Uterus (tissue), 2 donors: ENCODE results near the gene PLXNA4.

Experiments used
- POLR2A ChIP-seq, 2 donors: fragments of 450-650 bp; IDR thresholded peaks; one replicate each; pipeline ENCODE4 v1.6.1; 2016; ENCODE audit warnings: antibody characterized with exemption in 2 of 2, mild to moderate bottlenecking in 1 of 2, moderate library complexity in 1 of 2
- TF ChIP-seq, protein P1 (sequence below), 4 experiments: fragments of 200-600 bp in 2 of 4; fragments of 450-650 bp in 2 of 4; sonication (generic) in 2 of 4; IDR thresholded peaks; one replicate each; pipeline ENCODE4 v1.5.1; 2016 to 2019; ENCODE audit warnings: antibody characterized with exemption in 4 of 4, mild to moderate bottlenecking in 2 of 4, moderate library complexity in 1 of 4

DNA sequence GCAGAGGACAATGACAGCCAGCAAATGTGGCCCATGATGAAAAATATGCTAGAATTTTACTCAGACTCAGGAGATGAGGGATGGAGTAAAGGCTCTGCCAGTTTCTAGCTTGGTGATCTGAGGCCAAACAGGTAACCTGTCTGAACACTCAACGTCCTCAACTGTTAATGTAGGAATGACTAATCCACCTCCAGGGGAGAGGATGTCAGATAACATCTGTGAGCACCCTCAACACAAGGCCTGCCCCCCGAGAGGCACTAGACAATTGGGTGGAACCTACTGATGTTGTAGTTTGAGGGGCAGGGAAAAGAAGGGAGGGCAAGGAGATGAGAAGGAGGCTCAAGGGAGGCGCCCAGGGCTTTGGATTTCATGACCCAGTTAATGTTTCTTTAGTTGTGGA is 445.1 kb downstream of the PLXNA4 start:
- TF ChIP-seq, protein P1, sequence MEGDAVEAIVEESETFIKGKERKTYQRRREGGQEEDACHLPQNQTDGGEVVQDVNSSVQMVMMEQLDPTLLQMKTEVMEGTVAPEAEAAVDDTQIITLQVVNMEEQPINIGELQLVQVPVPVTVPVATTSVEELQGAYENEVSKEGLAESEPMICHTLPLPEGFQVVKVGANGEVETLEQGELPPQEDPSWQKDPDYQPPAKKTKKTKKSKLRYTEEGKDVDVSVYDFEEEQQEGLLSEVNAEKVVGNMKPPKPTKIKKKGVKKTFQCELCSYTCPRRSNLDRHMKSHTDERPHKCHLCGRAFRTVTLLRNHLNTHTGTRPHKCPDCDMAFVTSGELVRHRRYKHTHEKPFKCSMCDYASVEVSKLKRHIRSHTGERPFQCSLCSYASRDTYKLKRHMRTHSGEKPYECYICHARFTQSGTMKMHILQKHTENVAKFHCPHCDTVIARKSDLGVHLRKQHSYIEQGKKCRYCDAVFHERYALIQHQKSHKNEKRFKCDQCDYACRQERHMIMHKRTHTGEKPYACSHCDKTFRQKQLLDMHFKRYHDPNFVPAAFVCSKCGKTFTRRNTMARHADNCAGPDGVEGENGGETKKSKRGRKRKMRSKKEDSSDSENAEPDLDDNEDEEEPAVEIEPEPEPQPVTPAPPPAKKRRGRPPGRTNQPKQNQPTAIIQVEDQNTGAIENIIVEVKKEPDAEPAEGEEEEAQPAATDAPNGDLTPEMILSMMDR (IDR thresholded peaks at IDR 0.05), result no peak
- TF ChIP-seq POLR2A (IDR thresholded peaks at IDR 0.05), result no peak
